ENCODE data around the gene AOPEP. TPM values are rescaled to one million over a fixed set of nuclear protein-coding genes. Genes with fewer than 3 reads are reported as not detected.

Gene AOPEP
- total RNA-seq, 1 donor from 2014 or later = 79.7 TPM

GRCh38 chr9:94833802-94834201 is 107.3 kb downstream of the AOPEP start:
- H3K4me3 ChIP-seq = no peak overlapping the region
- DNase-seq = no peak

GRCh38 chr9:94837404-94837803 is 110.9 kb downstream of the AOPEP start:
- DNase-seq = no peak
- H3K36me3 ChIP-seq = no peaks in the 10 kb centered on the region
- ATAC-seq = no peak
- no peak overlapping the region for H3K27ac ChIP-seq
- H3K9me3 ChIP-seq = no peaks in the 10 kb centered on the region
- H3K4me3 ChIP-seq = no peak overlapping the region
- no peaks in the 10 kb centered on the region for H3K27me3 ChIP-seq
- no peaks in the 10 kb centered on the region for H3K4me1 ChIP-seq
- intact Hi-C loops (cut with DNase I) = no loop called here
- TF ChIP-seq, protein P1, sequence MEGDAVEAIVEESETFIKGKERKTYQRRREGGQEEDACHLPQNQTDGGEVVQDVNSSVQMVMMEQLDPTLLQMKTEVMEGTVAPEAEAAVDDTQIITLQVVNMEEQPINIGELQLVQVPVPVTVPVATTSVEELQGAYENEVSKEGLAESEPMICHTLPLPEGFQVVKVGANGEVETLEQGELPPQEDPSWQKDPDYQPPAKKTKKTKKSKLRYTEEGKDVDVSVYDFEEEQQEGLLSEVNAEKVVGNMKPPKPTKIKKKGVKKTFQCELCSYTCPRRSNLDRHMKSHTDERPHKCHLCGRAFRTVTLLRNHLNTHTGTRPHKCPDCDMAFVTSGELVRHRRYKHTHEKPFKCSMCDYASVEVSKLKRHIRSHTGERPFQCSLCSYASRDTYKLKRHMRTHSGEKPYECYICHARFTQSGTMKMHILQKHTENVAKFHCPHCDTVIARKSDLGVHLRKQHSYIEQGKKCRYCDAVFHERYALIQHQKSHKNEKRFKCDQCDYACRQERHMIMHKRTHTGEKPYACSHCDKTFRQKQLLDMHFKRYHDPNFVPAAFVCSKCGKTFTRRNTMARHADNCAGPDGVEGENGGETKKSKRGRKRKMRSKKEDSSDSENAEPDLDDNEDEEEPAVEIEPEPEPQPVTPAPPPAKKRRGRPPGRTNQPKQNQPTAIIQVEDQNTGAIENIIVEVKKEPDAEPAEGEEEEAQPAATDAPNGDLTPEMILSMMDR (IDR thresholded peaks at IDR 0.05) = no peak

More at GRCh38 chr9:94833802-94834201, 107.3 kb downstream of the AOPEP start:
- TF ChIP-seq, protein P1 (IDR thresholded peaks at IDR 0.05) = no peak
- Histone ChIP-seq H3K27me3 (no peaks in the 10 kb centered on the region), H3K36me3 (no peaks in the 10 kb centered on the region), H3K27ac (no peak overlapping the region), H3K9me3 (no peaks in the 10 kb centered on the region), H3K4me1 (peaks cover 5% of the 10 kb centered on the region)
- ATAC-seq = no peak
- intact Hi-C loops (cut with DNase I) = no loop called here

DNA sequence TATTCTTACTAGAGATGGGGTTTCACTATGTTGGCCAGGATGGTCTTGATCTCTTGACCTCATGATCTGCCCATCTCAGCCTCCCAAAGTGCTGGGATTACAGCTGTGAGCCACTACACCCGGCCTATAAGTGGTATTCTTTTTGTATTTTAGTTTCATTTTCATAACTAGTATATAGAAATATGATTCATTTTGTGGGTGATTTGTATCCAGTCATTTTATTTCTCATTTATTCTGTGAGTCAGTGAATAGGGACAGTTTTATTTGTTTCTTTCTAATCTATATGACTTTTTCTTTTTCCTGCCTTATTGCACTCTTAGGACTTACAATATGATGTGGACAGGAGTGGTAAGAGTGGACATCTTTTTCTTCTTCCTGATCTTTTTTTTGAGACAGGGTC is 112.9 kb downstream of the AOPEP start:
- intact Hi-C loops (cut with DNase I) = no loop called here
- TF ChIP-seq, protein P1 (IDR thresholded peaks at IDR 0.05) = no peak
- Histone ChIP-seq H3K27ac (no peak overlapping the region), H3K9me3 (no peaks in the 10 kb centered on the region), H3K36me3 (no peaks in the 10 kb centered on the region), H3K4me1 (no peaks in the 10 kb centered on the region), H3K27me3 (no peaks in the 10 kb centered on the region), H3K4me3 (no peak overlapping the region)
- no peak for DNase-seq
- no peak for ATAC-seq

DNA sequence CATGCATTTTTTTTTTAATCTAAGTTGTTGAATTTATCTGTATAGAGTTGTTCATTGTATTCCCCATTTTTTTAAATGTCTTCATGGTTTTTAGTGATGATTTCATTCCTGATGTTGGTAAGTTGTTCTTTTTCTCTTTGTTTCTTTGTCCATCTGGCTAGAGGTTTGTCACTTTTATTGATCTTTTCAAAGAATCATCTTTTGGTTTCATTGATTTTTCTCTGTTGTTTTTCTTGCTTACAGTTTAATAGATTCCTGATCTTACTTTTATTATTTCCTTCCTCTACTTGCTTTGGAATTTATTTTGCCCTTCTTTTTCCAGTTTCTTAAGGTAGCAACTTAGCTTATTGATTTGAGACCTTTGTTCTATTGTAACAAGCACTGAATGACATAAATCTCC is 114.2 kb downstream of the AOPEP start:
- no peaks in the 10 kb centered on the region for H3K36me3 ChIP-seq
- H3K4me1 ChIP-seq = no peaks in the 10 kb centered on the region
- no peak for ATAC-seq
- DNase-seq = no peak
- TF ChIP-seq, protein P1 (IDR thresholded peaks at IDR 0.05) = no peak
- intact Hi-C loops (cut with DNase I) = no loop called here
- H3K27ac ChIP-seq = no peak overlapping the region
- H3K4me3 ChIP-seq = no peak overlapping the region
- H3K9me3 ChIP-seq = no peaks in the 10 kb centered on the region
- H3K27me3 ChIP-seq = no peaks in the 10 kb centered on the region

DNA sequence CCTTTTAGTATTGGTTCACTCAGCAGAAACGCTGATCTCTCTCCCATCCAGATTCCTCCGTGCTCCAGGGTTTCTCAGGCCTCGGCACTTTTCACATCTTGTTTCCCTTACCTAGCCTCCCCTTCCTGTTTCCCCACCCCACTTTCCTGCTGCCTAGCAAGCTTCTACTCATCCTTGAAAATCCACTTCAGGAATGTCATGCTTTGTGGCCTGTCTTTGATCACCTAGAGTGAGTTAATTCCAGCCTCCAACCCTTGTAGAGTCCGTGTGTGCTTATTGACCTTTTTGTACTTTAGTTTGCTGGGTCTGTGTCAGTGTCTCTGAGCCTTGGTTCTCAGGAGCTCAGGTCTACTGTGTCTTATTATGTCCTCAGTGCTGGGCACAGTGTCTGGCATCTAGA is 116.6 kb downstream of the AOPEP start:
- H3K4me1 ChIP-seq = no peaks in the 10 kb centered on the region
- no peak overlapping the region for H3K27ac ChIP-seq
- intact Hi-C loops (cut with DNase I) = no loop called here
- TF ChIP-seq, protein P1 (IDR thresholded peaks at IDR 0.05) = no peak
- H3K4me3 ChIP-seq = no peak overlapping the region
- H3K27me3 ChIP-seq = no peaks in the 10 kb centered on the region
- H3K9me3 ChIP-seq = no peaks in the 10 kb centered on the region
- DNase-seq (no peak), ATAC-seq (no peak)
- no peaks in the 10 kb centered on the region for H3K36me3 ChIP-seq

DNA sequence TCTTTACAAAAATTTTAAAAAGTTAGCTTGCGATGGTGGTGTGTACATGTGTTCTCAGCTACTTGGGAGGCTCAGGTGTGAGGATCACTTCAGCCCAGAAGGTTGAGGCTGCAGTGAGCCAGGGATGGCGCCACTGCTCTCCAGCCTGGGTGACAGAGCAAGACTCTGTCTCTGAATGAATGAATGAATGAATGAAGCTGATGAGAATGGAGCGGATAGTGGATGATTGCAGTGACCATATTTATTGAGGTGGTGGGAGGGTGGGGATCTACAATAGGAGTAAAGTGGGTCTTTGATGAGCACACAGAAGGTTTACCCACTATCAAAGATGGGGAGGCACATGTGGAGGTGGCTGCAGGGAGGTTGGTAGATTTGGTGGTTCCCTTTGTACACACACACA is 120.2 kb downstream of the AOPEP start:
- Histone ChIP-seq H3K27ac (no peak overlapping the region), H3K4me3 (no peak overlapping the region), H3K36me3 (no peaks in the 10 kb centered on the region), H3K27me3 (no peaks in the 10 kb centered on the region), H3K4me1 (no peaks in the 10 kb centered on the region), H3K9me3 (no peaks in the 10 kb centered on the region)
- intact Hi-C loops (cut with DNase I) = no loop called here
- no peak for DNase-seq
- TF ChIP-seq, protein P1 (IDR thresholded peaks at IDR 0.05) = no peak
- ATAC-seq = no peak

All from upper lobe of right lung (tissue), 1 donor.